ENCODE results near the gene JAKMIP1. TPM values are rescaled to one million over a fixed set of nuclear protein-coding genes. Genes with fewer than 3 reads are reported as not detected.

The JAKMIP1 gene
- total RNA-seq, 1 experiment from 2014 or later: not detected

DNA sequence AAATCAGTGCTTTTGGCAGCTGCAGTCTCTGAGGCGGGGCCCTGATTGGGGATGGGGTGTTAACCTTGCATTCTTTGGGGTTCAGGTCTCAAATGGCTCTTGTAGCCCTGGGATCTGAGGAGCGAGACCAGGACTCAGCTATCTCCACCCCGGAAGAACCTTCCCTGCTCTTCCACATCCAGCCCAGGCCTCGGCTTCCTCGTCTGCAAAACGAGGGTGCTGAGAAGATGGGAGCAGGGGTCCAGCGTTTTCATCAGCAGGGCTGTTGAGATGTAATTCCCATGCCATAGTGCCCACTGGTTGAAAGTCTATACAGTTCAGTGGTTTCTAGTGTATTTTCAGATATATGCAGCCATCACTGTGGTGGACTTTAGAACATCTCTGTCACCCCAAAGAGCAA, 34.7 kb upstream of the JAKMIP1 start:
- H4K20me1 ChIP-seq (ENCODE audit: insufficient read depth): no peaks in the 10 kb centered on the region
- POLR2A ChIA-PET: no interaction called here
- no peaks in the 10 kb centered on the region for H3K79me2 ChIP-seq (ENCODE audit: insufficient read depth, low read length)
- H3K36me3 ChIP-seq (ENCODE audit: control insufficient read depth in 1 of 2, insufficient read depth in 2 of 2, low read length in 2 of 2): no peaks in the 10 kb centered on the region
- H3K4me3 ChIP-seq (replicated peaks in 1 of 2; ENCODE audit: low read depth in 1 of 2, low read length in 2 of 2): no peak overlapping the region
- no peaks in the 10 kb centered on the region for H3K9me3 ChIP-seq (ENCODE audit: control insufficient read depth in 1 of 2, insufficient read depth in 1 of 2, low read depth in 1 of 2, low read length in 2 of 2)
- TF ChIP-seq ELF1 (IDR thresholded peaks at IDR 0.05; ENCODE audit: borderline replicate concordance, low read depth): no peak
- no peak for TF ChIP-seq EGR1 (IDR thresholded peaks at IDR 0.05; ENCODE audit: low read depth)
- TF ChIP-seq EZH2phosphoT487 (IDR thresholded peaks at IDR 0.05; ENCODE audit: borderline replicate concordance): no peak
- TF ChIP-seq POLR2A (IDR thresholded peaks at IDR 0.05; ENCODE audit: borderline replicate concordance, extremely low read depth, insufficient read depth, insufficient read length): no peak
- TF ChIP-seq, protein P1, sequence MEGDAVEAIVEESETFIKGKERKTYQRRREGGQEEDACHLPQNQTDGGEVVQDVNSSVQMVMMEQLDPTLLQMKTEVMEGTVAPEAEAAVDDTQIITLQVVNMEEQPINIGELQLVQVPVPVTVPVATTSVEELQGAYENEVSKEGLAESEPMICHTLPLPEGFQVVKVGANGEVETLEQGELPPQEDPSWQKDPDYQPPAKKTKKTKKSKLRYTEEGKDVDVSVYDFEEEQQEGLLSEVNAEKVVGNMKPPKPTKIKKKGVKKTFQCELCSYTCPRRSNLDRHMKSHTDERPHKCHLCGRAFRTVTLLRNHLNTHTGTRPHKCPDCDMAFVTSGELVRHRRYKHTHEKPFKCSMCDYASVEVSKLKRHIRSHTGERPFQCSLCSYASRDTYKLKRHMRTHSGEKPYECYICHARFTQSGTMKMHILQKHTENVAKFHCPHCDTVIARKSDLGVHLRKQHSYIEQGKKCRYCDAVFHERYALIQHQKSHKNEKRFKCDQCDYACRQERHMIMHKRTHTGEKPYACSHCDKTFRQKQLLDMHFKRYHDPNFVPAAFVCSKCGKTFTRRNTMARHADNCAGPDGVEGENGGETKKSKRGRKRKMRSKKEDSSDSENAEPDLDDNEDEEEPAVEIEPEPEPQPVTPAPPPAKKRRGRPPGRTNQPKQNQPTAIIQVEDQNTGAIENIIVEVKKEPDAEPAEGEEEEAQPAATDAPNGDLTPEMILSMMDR (IDR thresholded peaks at IDR 0.05 in 2 of 3, conservative IDR thresholded peaks at IDR 0.05 in 1 of 3; ENCODE audit: borderline replicate concordance in 1 of 3, insufficient read depth in 1 of 3, low read depth in 2 of 3, low read length in 2 of 3): no peak
- TF ChIP-seq RAD21 (IDR thresholded peaks at IDR 0.05; ENCODE audit: low read depth): no peak
- no peaks in the 10 kb centered on the region for H3K27me3 ChIP-seq (ENCODE audit: insufficient read depth, low read length)
- no peak overlapping the region for H3K27ac ChIP-seq (ENCODE audit: low read depth, low read length)
- no peak overlapping the region for H2AFZ ChIP-seq (ENCODE audit: low read depth, low read length, poor library complexity, severe bottlenecking)
- ATAC-seq: no peak
- CTCF ChIA-PET: no interaction called here
- BruUV-seq (replicated peaks): no TSS peak
- no peak for DNase-seq (ENCODE audit: low read depth, low spot score)
- no peaks in the 10 kb centered on the region for H3K4me1 ChIP-seq (ENCODE audit: control insufficient read depth in 1 of 2, insufficient read depth in 2 of 2, low read length in 2 of 2)
- no peak overlapping the region for H3K9ac ChIP-seq (ENCODE audit: low read length)
- intact Hi-C loops (cut with micrococcal nuclease): no loop called here
- no peaks in the 10 kb centered on the region for H3K9me2 ChIP-seq (ENCODE audit: insufficient read depth)
- RAD21 ChIA-PET (ENCODE audit: low non-redundant PET in 1 of 2, low total read pairs in 2 of 2, uncharacterized antibody in 2 of 2, unreplicated experiment in 2 of 2): no interaction called here
- no peak overlapping the region for H3K4me2 ChIP-seq (ENCODE audit: low read length)

DNA sequence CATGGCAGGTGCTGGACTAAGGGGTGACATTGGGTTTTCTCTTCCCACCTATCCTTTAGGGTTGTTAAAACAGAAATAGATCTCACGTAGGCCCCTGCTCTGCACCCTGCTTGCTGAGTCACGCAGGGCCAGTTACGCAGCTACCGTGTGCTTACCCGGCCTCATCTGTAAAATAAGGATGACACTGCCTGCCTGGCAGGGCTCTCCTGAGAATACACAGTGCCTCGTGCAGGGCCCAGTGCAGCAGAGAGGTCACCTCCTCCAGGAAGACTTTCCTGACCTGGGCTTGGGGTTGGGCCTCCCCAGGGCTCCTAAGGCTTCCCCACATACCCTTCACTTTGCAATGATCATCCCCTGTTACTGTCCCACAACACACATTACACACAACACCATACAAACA, 33.6 kb upstream of the JAKMIP1 start:
- no peak for DNase-seq (ENCODE audit: low read depth, low spot score)
- H3K9me2 ChIP-seq (ENCODE audit: insufficient read depth): no peaks in the 10 kb centered on the region
- CTCF ChIA-PET: no interaction called here
- no peak overlapping the region for H3K9ac ChIP-seq (ENCODE audit: low read length)
- H3K4me3 ChIP-seq (replicated peaks in 1 of 2; ENCODE audit: low read depth in 1 of 2, low read length in 2 of 2): no peak overlapping the region
- no TSS peak for BruUV-seq (replicated peaks)
- no peaks in the 10 kb centered on the region for H3K4me1 ChIP-seq (ENCODE audit: control insufficient read depth in 1 of 2, insufficient read depth in 2 of 2, low read length in 2 of 2)
- no peaks in the 10 kb centered on the region for H3K9me3 ChIP-seq (ENCODE audit: control insufficient read depth in 1 of 2, insufficient read depth in 1 of 2, low read depth in 1 of 2, low read length in 2 of 2)
- RAD21 ChIA-PET (ENCODE audit: low non-redundant PET in 1 of 2, low total read pairs in 2 of 2, uncharacterized antibody in 2 of 2, unreplicated experiment in 2 of 2): no interaction called here
- H3K27me3 ChIP-seq (ENCODE audit: insufficient read depth, low read length): no peaks in the 10 kb centered on the region
- no peak for ATAC-seq
- H4K20me1 ChIP-seq (ENCODE audit: insufficient read depth): no peaks in the 10 kb centered on the region
- no peaks in the 10 kb centered on the region for H3K36me3 ChIP-seq (ENCODE audit: control insufficient read depth in 1 of 2, insufficient read depth in 2 of 2, low read length in 2 of 2)
- no peak overlapping the region for H3K4me2 ChIP-seq (ENCODE audit: low read length)
- no peak overlapping the region for H3K27ac ChIP-seq (ENCODE audit: low read depth, low read length)
- intact Hi-C loops (cut with micrococcal nuclease): no loop called here
- no peak overlapping the region for H2AFZ ChIP-seq (ENCODE audit: low read depth, low read length, poor library complexity, severe bottlenecking)
- POLR2A ChIA-PET: no interaction called here
- no peaks in the 10 kb centered on the region for H3K79me2 ChIP-seq (ENCODE audit: insufficient read depth, low read length)
- TF ChIP-seq, protein P2, sequence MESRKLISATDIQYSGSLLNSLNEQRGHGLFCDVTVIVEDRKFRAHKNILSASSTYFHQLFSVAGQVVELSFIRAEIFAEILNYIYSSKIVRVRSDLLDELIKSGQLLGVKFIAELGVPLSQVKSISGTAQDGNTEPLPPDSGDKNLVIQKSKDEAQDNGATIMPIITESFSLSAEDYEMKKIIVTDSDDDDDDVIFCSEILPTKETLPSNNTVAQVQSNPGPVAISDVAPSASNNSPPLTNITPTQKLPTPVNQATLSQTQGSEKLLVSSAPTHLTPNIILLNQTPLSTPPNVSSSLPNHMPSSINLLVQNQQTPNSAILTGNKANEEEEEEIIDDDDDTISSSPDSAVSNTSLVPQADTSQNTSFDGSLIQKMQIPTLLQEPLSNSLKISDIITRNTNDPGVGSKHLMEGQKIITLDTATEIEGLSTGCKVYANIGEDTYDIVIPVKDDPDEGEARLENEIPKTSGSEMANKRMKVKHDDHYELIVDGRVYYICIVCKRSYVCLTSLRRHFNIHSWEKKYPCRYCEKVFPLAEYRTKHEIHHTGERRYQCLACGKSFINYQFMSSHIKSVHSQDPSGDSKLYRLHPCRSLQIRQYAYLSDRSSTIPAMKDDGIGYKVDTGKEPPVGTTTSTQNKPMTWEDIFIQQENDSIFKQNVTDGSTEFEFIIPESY (IDR thresholded peaks at IDR 0.05; ENCODE audit: extremely low read depth, insufficient replicate concordance, low read length): no peak
- TF ChIP-seq FOSL1 (IDR thresholded peaks at IDR 0.05; ENCODE audit: low read depth): no peak
- no peak for TF ChIP-seq ZFX (IDR thresholded peaks at IDR 0.05)
- no peak for TF ChIP-seq SRF (IDR thresholded peaks at IDR 0.05; ENCODE audit: low read depth)
- TF ChIP-seq SIN3A (IDR thresholded peaks at IDR 0.05; ENCODE audit: low read depth): no peak
- TF ChIP-seq, protein P3, sequence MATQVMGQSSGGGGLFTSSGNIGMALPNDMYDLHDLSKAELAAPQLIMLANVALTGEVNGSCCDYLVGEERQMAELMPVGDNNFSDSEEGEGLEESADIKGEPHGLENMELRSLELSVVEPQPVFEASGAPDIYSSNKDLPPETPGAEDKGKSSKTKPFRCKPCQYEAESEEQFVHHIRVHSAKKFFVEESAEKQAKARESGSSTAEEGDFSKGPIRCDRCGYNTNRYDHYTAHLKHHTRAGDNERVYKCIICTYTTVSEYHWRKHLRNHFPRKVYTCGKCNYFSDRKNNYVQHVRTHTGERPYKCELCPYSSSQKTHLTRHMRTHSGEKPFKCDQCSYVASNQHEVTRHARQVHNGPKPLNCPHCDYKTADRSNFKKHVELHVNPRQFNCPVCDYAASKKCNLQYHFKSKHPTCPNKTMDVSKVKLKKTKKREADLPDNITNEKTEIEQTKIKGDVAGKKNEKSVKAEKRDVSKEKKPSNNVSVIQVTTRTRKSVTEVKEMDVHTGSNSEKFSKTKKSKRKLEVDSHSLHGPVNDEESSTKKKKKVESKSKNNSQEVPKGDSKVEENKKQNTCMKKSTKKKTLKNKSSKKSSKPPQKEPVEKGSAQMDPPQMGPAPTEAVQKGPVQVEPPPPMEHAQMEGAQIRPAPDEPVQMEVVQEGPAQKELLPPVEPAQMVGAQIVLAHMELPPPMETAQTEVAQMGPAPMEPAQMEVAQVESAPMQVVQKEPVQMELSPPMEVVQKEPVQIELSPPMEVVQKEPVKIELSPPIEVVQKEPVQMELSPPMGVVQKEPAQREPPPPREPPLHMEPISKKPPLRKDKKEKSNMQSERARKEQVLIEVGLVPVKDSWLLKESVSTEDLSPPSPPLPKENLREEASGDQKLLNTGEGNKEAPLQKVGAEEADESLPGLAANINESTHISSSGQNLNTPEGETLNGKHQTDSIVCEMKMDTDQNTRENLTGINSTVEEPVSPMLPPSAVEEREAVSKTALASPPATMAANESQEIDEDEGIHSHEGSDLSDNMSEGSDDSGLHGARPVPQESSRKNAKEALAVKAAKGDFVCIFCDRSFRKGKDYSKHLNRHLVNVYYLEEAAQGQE (IDR thresholded peaks at IDR 0.05; ENCODE audit: low read depth): no peak
- TF ChIP-seq YY1 (IDR thresholded peaks at IDR 0.05; ENCODE audit: extremely low read depth, insufficient replicate concordance, low read depth, low read length): no peak
- no peak for TF ChIP-seq RAD21 (IDR thresholded peaks at IDR 0.05; ENCODE audit: low read depth)
- no peak for TF ChIP-seq POLR2A (IDR thresholded peaks at IDR 0.05; ENCODE audit: borderline replicate concordance, extremely low read depth, insufficient read depth, insufficient read length)
- no peak for TF ChIP-seq ZNF274 (IDR thresholded peaks at IDR 0.05; ENCODE audit: low read depth, low read length)
- TF ChIP-seq EZH2phosphoT487 (IDR thresholded peaks at IDR 0.05; ENCODE audit: borderline replicate concordance): no peak
